HCT116 (cell line): ENCODE measurements around the gene ARHGAP18. TPM values are rescaled to one million over a fixed set of nuclear protein-coding genes. Genes with fewer than 3 reads are reported as not detected.
A peak's percentile ranks its signal among the peaks of the same experiment; 100 is the strongest.

Source experiments
- ATAC-seq: fragments of 200-7000 bp; cut with Tn5 transposase; 2 replicates; pipeline ENCODE4 v1.9.1; 2020; ENCODE audit warnings: mild to moderate bottlenecking, moderate library complexity
- BruUV-seq: library from RNA; stranded (reverse); fragments of 400-500 nt; replicated peaks from 2 replicates; lab custom pipeline; 2021; lab: Mats Ljungman, UMichigan
- CTCF ChIA-PET: fragments of 300-600 bp; sonication (Branson Sonifier 250); formaldehyde crosslinking; loops from one replicate; lab custom pipeline; 2021; ENCODE audit warnings: antibody characterized with exemption; lab: Charles Lee
- POLR2A ChIA-PET: fragments of 300-600, 350-600 bp; sonication (Branson Sonifier 250); formaldehyde crosslinking; loops from one replicate; lab custom pipeline; 2021; ENCODE audit warnings: antibody characterized with exemption; lab: Charles Lee
- RAD21 ChIA-PET, 2 experiments: fragments of 300-600 bp; sonication (Branson Sonifier 250); formaldehyde crosslinking; loops; one replicate each; lab custom pipeline; 2023; ENCODE audit warnings: low total read pairs in 2 of 2; ENCODE audit not compliant: uncharacterized antibody in 2 of 2, unreplicated experiment in 2 of 2, low non-redundant PET in 1 of 2; lab: Charles Lee
- DNase-seq: peaks from one replicate; pipeline ENCODE4 v3.0.0-alpha.2; 2010; ENCODE audit warnings: low read depth, low spot score
- H2AFZ ChIP-seq: fragments of 200-600 bp; shearing (Covaris generic), sonication (generic); 2 replicates; pipeline ENCODE4 v1.6.1; 2017; ENCODE audit warnings: low read depth, mixed run types, mixed read lengths, antibody characterized with exemption, low read length; ENCODE audit not compliant: poor library complexity, severe bottlenecking
- H3K27ac ChIP-seq: 2 replicates; pipeline ENCODE4 v1.5.1; 2012; ENCODE audit warnings: low read depth, low read length
- H3K27me3 ChIP-seq: fragments of 200-600 bp; sonication (generic); 2 replicates; pipeline ENCODE4 v1.6.1; 2016; ENCODE audit warnings: mixed run types, low read length, mixed read lengths; ENCODE audit not compliant: insufficient read depth
- H3K36me3 ChIP-seq, 2 experiments: fragments of 200-500 bp in 1 of 2; fragments of 200-600 bp in 1 of 2; sonication (Bioruptor generic) in 1 of 2; sonication (generic) in 1 of 2; 2 replicates each; pipeline versions ENCODE4 v1.5.1 to v1.6.1; 2014 to 2016; ENCODE audit warnings: low read length in 2 of 2, inconsistent platforms in 1 of 2, mixed read lengths in 1 of 2, mixed run types in 1 of 2; ENCODE audit not compliant: insufficient read depth in 2 of 2, control insufficient read depth in 1 of 2
- H3K4me1 ChIP-seq, 2 experiments: fragments of 200-600 bp in 1 of 2; sonication (generic) in 1 of 2; 2 replicates each; pipeline versions ENCODE4 v1.5.1 to v1.6.1; 2012 to 2017; ENCODE audit warnings: low read length in 2 of 2, inconsistent platforms in 1 of 2, mild to moderate bottlenecking in 1 of 2, mixed read lengths in 1 of 2, mixed run types in 1 of 2, moderate library complexity in 1 of 2; ENCODE audit not compliant: insufficient read depth in 2 of 2, control insufficient read depth in 1 of 2
- H3K4me2 ChIP-seq: fragments of 200-600 bp; sonication (generic); 2 replicates; pipeline ENCODE4 v1.6.1; 2017; ENCODE audit warnings: mixed run types, low read length, mixed read lengths
- H3K4me3 ChIP-seq, 2 experiments: fragments of 200-600 bp in 1 of 2; sonication (generic) in 1 of 2; replicated peaks in 1 of 2; 2 replicates each; pipeline ENCODE4 v1.5.1; 2011 to 2016; ENCODE audit warnings: low read length in 2 of 2, control low read depth in 1 of 2, low read depth in 1 of 2, mild to moderate bottlenecking in 1 of 2, mixed read lengths in 1 of 2, mixed run types in 1 of 2
- H3K79me2 ChIP-seq: fragments of 200-600 bp; sonication (generic); 2 replicates; pipeline ENCODE4 v1.6.1; 2017; ENCODE audit warnings: mild to moderate bottlenecking, mixed run types, low read length, moderate library complexity, mixed read lengths; ENCODE audit not compliant: insufficient read depth
- H3K9ac ChIP-seq: fragments of 200-600 bp; sonication (generic); 2 replicates; pipeline ENCODE4 v1.6.1; 2016; ENCODE audit warnings: low read length, mixed read lengths
- H3K9me2 ChIP-seq: fragments of 200-600 bp; sonication (generic), shearing (Covaris generic); 2 replicates; pipeline ENCODE4 v1.6.1; 2017; ENCODE audit warnings: mixed run types, mild to moderate bottlenecking, moderate library complexity; ENCODE audit not compliant: insufficient read depth
- H3K9me3 ChIP-seq, 2 experiments: fragments of 200-500 bp in 1 of 2; fragments of 200-600 bp in 1 of 2; sonication (Bioruptor generic) in 1 of 2; sonication (generic) in 1 of 2; 2 replicates each; pipeline ENCODE4 v1.6.1; 2014 to 2017; ENCODE audit warnings: low read length in 2 of 2, mixed read lengths in 2 of 2, inconsistent platforms in 1 of 2, low read depth in 1 of 2, mild to moderate bottlenecking in 1 of 2, mixed run types in 1 of 2, moderate library complexity in 1 of 2; ENCODE audit not compliant: control insufficient read depth in 1 of 2, insufficient read depth in 1 of 2
- H4K20me1 ChIP-seq: fragments of 200-600 bp; sonication (generic), shearing (Covaris generic); 2 replicates; pipeline ENCODE4 v1.6.1; 2017; ENCODE audit warnings: mixed run types, mild to moderate bottlenecking, moderate library complexity; ENCODE audit not compliant: insufficient read depth
- CBX3 ChIP-seq: IDR thresholded peaks from 2 replicates; pipeline ENCODE4 v1.6.1; 2012; ENCODE audit warnings: low read depth
- FOSL1 ChIP-seq: IDR thresholded peaks from 2 replicates; pipeline ENCODE4 v1.6.1; 2012; ENCODE audit warnings: low read depth
- POLR2A ChIP-seq: IDR thresholded peaks from 2 replicates; pipeline ENCODE4 v1.7.0; 2011; ENCODE audit warnings: borderline replicate concordance; ENCODE audit not compliant: insufficient read depth, insufficient read length; ENCODE audit errors: extremely low read depth
- POLR2AphosphoS5 ChIP-seq: IDR thresholded peaks from 2 replicates; pipeline ENCODE4 v1.6.1; 2011; ENCODE audit warnings: mild to moderate bottlenecking, low read depth, low read length, moderate library complexity
- RAD21 ChIP-seq: IDR thresholded peaks from 2 replicates; pipeline ENCODE4 v1.6.1; 2012; ENCODE audit warnings: low read depth, mild to moderate bottlenecking
- SIN3A ChIP-seq: IDR thresholded peaks from 2 replicates; pipeline ENCODE4 v1.6.1; 2012; ENCODE audit warnings: low read depth
- SP1 ChIP-seq: IDR thresholded peaks from 2 replicates; pipeline ENCODE4 v1.6.1; 2012; ENCODE audit warnings: low read depth
- SRF ChIP-seq: IDR thresholded peaks from 2 replicates; pipeline ENCODE4 v1.6.1; 2012; ENCODE audit warnings: low read depth
- ZFX ChIP-seq: fragments of 450-650 bp; IDR thresholded peaks from 2 replicates; pipeline ENCODE4 v1.6.1; 2017
- ZNF274 ChIP-seq: fragments of 200-500 bp; sonication (Bioruptor generic); IDR thresholded peaks from 2 replicates; pipeline ENCODE4 v1.6.1; 2014; ENCODE audit warnings: mild to moderate bottlenecking, low read depth, low read length, inconsistent platforms
- intact Hi-C: fragments of 100-400 bp; cut with micrococcal nuclease; formaldehyde crosslinking; loops from 2 replicates; pipeline ENCODE4 v1.10.0; 2022
- total RNA-seq: library from RNA; stranded (reverse); gene quantifications from one replicate; pipeline ENCODE4 v1.2.1, GENCODE V29; 2021; ENCODE audit not compliant: unreplicated experiment
- TF ChIP-seq, protein P1 (sequence below): IDR thresholded peaks from 2 replicates; pipeline ENCODE4 v1.6.1; 2012
- TF ChIP-seq, protein P2 (sequence below): IDR thresholded peaks from 2 replicates; pipeline ENCODE4 v1.6.1; 2012; ENCODE audit warnings: low read depth
- TF ChIP-seq, protein P3 (sequence below): IDR thresholded peaks from 2 replicates; pipeline ENCODE4 v1.6.1; 2011; ENCODE audit warnings: mild to moderate bottlenecking, low read length, moderate library complexity; ENCODE audit not compliant: insufficient replicate concordance; ENCODE audit errors: extremely low read depth

The ARHGAP18 gene
- total RNA-seq, 1 experiment from 2014 or later: 70.3 TPM

DNA sequence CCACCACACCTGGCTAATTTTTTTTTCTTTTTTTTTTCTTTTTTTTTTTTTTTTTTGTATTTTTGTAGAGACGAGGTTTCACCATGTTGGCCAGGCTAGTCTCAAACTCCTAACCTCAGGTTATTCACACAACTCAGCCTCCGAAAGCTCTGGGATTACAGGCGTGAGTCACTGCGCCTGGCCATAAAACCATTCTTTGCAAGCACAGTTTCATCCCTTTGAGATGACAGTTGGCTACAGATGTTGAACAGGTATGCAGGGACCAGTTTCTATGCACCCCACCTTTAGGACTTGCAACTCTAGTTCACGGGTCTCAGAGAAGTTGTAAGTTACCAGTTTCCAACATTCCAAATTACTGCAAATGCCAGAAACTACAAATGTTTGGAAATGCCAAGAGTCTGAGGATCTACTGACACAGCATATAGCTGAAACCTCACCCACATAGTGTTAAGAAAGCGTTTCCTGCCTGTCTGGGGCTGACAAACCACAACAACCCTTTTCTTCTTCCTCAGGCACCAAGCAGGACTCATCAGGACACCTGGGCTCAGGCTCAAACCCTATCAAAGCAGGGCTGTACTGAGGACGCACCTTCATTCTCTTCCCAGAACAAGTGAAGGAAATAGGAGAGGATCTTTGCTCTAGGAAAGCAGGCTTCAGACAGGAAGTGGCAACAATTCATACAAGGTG lies 22.9 kb downstream of the ARHGAP18 start:
- 0 out of 2 replicates have a peak overlapping the region, but pooled peaks have one; percentile 15 for H3K9ac ChIP-seq
- ChIA-PET RAD21 (interaction anchor here in 1 of 2 experiments (0.6 kb wide), 1 partner anchor 32 kb away, joined by 3 read pairs; no protein-coding TSS in a partner anchor), POLR2A (interaction anchor here (0.7 to 2.3 kb wide), 3 partner anchors 19 to 165 kb away, joined by 3 to 10 read pairs (median 3); partner anchors contain the start of gene ARHGAP18), CTCF (interaction anchor here (1.4 kb wide), 1 partner anchor 334 kb away, joined by 4 read pairs; no protein-coding TSS in a partner anchor)
- TF ChIP-seq, protein P1, sequence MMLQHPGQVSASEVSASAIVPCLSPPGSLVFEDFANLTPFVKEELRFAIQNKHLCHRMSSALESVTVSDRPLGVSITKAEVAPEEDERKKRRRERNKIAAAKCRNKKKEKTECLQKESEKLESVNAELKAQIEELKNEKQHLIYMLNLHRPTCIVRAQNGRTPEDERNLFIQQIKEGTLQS: no peak
- peak; percentile 21; the same call in 1 of the 2 replicates for TF ChIP-seq CBX3
- TF ChIP-seq SIN3A: 0 out of 2 replicates have a peak, but pooled peaks have one; percentile 0
- TF ChIP-seq FOSL1: peak; percentile 19; the same call in 1 of the 2 replicates
- TF ChIP-seq SP1: 0 out of 2 replicates have a peak, but pooled peaks have one; percentile 19
- no peak for TF ChIP-seq ZNF274
- no peaks in the 10 kb centered on the region for H3K27me3 ChIP-seq
- H3K79me2 ChIP-seq: peaks cover 87% of the 10 kb centered on the region
- no peaks in the 10 kb centered on the region for H3K9me3 ChIP-seq
- H3K9me2 ChIP-seq: no peaks in the 10 kb centered on the region
- BruUV-seq: no TSS peak
- H3K4me2 ChIP-seq: peak overlapping the region; percentile 29
- H3K4me3 ChIP-seq: no peak overlapping the region
- peak overlapping the region; percentile 97 for H3K27ac ChIP-seq
- intact Hi-C loops: no loop called here
- no peak overlapping the region for H2AFZ ChIP-seq
- no peak for DNase-seq
- peaks cover 99 to 100% of the 10 kb centered on the region in 2 experiments for H3K4me1 ChIP-seq
- ATAC-seq: peak; percentile 28
- H4K20me1 ChIP-seq: no peaks in the 10 kb centered on the region
- H3K36me3 ChIP-seq: no peaks in the 10 kb centered on the region

DNA sequence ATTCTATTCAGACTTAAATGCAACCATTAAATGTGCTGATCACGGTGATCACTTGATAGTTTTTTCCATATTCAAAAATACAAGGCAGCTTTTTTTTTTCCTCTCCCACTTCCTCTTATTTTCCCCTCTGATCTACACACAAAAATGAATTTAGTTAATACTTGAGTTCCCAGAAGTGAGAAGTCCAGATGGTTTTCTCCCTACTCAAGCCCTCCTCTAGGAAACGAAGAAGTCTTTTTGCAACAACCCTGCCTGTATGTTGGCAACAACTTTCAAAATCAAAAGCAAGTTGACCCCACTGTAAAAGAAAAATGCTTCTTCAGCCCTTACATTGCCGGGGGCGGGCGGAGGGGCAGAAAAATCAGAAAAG lies 24.3 kb downstream of the ARHGAP18 start:
- Histone ChIP-seq H3K4me2 (peak overlapping the region; percentile 78; the same call in 1 of the 2 replicates), H3K4me3 (no peak overlapping the region), H3K27ac (peak overlapping the region; percentile 97), H4K20me1 (no peaks in the 10 kb centered on the region), H3K36me3 (no peaks in the 10 kb centered on the region), H3K9ac (no peak overlapping the region), H3K9me2 (no peaks in the 10 kb centered on the region), H3K9me3 (no peaks in the 10 kb centered on the region), H3K27me3 (no peaks in the 10 kb centered on the region), H3K4me1 (peaks cover 99 to 100% of the 10 kb centered on the region in 2 experiments), H3K79me2 (peaks cover 87% of the 10 kb centered on the region), H2AFZ (no peak overlapping the region)
- ATAC-seq (no peak), DNase-seq (no peak)
- no TSS peak for BruUV-seq
- intact Hi-C loops: no loop called here
- CTCF ChIA-PET: interaction anchor here (1.3 kb wide), 1 partner anchor 14 kb away, joined by 5 read pairs; no protein-coding TSS in a partner anchor
- POLR2A ChIA-PET: interaction anchor here (0.6 to 2.3 kb wide), 5 partner anchors 12 to 35 kb away, joined by 3 to 10 read pairs (median 4); partner anchors contain the start of gene ARHGAP18
- RAD21 ChIA-PET: no interaction called here
- TF ChIP-seq POLR2A (no peak), SRF (no peak), ZFX (no peak), POLR2AphosphoS5 (no peak), RAD21 (no peak), SP1 (no peak), FOSL1 (no peak)
- TF ChIP-seq, protein P2, sequence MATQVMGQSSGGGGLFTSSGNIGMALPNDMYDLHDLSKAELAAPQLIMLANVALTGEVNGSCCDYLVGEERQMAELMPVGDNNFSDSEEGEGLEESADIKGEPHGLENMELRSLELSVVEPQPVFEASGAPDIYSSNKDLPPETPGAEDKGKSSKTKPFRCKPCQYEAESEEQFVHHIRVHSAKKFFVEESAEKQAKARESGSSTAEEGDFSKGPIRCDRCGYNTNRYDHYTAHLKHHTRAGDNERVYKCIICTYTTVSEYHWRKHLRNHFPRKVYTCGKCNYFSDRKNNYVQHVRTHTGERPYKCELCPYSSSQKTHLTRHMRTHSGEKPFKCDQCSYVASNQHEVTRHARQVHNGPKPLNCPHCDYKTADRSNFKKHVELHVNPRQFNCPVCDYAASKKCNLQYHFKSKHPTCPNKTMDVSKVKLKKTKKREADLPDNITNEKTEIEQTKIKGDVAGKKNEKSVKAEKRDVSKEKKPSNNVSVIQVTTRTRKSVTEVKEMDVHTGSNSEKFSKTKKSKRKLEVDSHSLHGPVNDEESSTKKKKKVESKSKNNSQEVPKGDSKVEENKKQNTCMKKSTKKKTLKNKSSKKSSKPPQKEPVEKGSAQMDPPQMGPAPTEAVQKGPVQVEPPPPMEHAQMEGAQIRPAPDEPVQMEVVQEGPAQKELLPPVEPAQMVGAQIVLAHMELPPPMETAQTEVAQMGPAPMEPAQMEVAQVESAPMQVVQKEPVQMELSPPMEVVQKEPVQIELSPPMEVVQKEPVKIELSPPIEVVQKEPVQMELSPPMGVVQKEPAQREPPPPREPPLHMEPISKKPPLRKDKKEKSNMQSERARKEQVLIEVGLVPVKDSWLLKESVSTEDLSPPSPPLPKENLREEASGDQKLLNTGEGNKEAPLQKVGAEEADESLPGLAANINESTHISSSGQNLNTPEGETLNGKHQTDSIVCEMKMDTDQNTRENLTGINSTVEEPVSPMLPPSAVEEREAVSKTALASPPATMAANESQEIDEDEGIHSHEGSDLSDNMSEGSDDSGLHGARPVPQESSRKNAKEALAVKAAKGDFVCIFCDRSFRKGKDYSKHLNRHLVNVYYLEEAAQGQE: no peak
- TF ChIP-seq, protein P3, sequence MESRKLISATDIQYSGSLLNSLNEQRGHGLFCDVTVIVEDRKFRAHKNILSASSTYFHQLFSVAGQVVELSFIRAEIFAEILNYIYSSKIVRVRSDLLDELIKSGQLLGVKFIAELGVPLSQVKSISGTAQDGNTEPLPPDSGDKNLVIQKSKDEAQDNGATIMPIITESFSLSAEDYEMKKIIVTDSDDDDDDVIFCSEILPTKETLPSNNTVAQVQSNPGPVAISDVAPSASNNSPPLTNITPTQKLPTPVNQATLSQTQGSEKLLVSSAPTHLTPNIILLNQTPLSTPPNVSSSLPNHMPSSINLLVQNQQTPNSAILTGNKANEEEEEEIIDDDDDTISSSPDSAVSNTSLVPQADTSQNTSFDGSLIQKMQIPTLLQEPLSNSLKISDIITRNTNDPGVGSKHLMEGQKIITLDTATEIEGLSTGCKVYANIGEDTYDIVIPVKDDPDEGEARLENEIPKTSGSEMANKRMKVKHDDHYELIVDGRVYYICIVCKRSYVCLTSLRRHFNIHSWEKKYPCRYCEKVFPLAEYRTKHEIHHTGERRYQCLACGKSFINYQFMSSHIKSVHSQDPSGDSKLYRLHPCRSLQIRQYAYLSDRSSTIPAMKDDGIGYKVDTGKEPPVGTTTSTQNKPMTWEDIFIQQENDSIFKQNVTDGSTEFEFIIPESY: no peak
